NCI-H446 (cell line): ENCODE data around the gene PI3.

Experiments
- DNase-seq, 2 experiments: peaks; one replicate each; lab custom pipeline; 2025; lab: John Stamatoyannopoulos, UW

Gene PI3

DNA sequence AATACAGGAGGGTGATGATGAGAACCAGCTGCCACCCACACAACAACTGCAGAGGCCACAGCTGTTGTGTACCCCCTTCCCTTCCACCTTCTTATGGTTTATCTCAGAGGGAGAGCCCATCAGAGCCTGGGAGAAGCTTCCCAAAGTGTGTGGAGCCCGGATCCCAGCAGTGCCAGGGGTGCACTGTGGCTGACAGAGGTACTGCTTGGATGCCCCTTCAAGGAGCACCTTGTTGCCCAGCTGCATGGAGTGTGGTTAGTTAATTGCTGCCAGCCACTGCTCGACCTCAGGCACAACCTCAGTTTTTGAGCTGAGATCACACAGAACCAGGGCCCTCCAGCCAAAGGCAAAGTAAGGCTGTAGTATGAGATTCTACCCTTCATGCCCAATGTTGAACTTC lies 13.0 kb downstream of the PI3 start:
- DNase-seq, result no peak

DNA sequence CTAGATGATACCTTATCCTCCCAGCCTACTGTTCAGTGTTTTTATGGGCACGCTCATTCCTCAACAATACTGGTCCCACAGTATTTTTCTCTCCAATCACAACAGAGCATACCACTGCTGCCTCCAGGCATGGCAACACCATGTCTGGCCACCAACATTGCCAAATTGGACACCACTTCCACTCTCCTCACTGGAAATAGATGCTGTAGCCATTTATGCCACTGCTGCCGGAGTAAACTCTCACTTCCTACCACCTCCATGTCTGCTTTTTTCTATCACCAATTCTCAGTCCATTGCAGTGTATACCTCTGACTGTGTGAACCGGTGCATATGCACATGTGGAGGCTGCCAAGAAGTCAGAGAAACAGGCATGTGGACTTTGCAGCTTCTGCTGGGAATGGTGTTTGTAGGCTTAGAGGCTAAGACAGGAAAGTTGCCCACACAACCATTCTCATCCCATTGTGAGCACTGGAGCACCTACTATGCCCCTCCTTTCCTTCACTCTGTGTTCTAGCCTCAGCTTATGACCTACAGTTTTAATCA lies 14.4 kb downstream of the PI3 start:
- no peak for DNase-seq

DNA sequence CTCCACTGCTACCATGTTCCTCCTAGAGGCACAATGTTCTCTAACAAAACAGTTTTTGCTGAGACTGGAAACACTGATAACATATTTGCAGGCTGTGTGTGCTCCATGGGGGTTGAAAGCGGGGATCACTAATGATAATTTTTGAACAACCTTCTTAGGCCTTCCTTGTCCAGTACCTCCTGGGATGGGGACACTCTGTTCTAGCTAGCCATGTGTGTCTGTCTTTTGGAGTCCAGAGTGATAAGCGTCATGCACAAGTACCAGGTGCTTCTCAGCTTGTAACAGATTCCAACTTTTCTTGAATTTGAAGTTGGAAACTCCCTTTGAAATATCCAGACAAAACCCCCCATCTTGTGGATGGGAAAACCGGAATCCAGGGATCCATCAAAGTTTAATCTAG lies 15.2 kb downstream of the PI3 start:
- no peak for DNase-seq

DNA sequence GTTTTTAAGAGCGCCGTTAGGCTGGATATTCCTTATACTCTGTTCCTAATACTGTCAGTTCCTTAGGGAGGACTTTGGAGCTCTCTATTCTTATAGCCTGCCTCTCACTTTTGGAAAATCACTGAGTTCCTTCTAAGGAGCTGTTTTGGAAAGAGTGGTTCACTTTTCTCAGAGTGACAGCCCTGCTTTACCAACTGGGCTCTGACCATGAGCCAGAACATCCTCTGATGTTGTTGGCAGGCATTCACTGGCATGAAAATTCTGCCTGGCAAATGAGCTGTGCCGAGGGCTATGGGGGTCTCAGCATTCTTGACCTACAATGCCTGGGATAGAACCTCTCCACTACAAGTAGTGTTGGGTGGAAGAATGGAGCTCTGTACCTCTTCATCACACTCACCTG lies 17.2 kb downstream of the PI3 start:
- peak in 1 of 2 experiments; percentile 20 for DNase-seq

DNA sequence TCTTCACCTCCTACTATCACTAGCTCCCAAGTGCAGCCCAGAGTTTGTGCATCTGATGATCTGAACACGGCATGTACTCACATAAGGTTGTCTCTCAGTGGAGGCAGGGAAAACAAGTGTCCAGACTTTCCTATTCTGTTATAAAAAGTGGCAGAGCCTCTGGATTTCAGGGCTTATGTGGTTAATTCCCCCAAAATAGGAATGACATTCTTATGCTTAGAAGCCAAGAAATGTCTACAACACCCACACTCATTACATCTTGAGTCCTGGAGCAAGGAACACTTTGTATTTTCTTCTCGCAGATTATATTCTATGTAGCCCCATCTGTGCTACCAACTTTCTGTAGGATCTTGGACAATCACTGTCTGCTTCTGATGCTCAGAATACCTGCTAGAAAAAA lies 18.6 kb downstream of the PI3 start:
- no peak for DNase-seq

DNA sequence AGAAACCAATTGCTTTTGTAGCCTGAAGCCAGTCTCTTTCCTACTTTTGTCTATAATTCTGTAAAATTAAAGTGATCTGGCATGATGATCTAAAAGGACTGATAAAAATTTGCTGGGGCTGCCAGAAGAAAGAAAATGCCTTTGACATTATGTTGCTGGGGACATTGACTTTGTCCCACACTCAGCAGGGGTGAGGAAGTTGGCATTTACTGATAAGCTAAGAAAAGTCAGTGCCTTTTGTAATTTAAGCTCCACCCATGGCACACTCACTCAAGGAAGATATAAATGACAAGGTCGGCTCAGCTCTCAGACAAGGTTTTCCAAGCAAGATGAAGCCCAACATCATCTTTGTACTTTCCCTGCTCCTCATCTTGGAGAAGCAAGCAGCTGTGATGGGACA lies 32.0 kb downstream of the PI3 start, which contains the start of gene SEMG1:
SEMG1 (plus strand) TSS at position 309 of the 400 bp plus-strand sequence; CDS start at position 330, 21 bp downstream.
- DNase-seq, result no peak

- DNase-seq, result no peak
These were observed 35.2 kb downstream of the PI3 start for GRCh38 chr20:45209924-45210323.

- no peak for DNase-seq
These were observed 37.1 kb downstream of the PI3 start for GRCh38 chr20:45211569-45212474.

DNA sequence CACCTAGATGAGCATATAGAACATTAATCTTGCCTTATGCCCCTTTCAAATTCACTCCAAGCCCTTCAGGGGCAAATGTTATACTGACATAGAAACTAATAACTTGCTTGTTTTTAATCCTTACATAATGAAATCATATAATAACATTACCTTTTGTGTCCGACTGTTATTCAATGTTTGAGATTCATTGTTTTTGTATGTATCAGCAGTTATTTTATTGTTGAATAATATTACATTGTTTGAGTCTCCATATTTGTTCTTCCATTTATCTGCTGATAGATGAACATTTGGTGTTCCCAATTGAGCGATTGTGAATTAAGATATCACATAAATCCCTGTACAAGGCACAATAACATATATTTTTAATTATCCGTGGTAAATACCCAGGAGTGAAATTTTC lies 38.1 kb downstream of the PI3 start:
- no peak for DNase-seq

GRCh38 chr20:45218124-45218523 lies 43.4 kb downstream of the PI3 start:
- no peak for DNase-seq

DNA sequence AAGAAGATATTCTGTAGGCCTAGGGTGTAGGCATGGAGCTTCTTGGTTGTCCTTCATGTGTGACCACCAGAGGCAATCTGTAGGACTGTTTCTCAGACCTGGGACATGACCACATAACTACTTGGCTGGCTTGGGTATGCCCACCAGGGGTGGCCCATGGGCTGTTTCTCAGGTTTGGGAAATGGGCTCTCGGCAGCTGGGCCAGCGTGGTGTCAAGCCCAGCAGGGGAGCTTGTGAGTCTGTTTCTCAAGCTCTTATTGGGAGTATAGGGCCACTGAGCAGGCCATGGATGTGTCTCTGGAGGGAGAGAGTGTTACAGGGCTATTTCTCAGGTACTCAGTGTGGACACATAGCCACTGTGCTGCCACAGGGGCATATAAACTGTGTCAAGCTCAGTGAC lies 43.9 kb downstream of the PI3 start:
- DNase-seq, result no peak

DNA sequence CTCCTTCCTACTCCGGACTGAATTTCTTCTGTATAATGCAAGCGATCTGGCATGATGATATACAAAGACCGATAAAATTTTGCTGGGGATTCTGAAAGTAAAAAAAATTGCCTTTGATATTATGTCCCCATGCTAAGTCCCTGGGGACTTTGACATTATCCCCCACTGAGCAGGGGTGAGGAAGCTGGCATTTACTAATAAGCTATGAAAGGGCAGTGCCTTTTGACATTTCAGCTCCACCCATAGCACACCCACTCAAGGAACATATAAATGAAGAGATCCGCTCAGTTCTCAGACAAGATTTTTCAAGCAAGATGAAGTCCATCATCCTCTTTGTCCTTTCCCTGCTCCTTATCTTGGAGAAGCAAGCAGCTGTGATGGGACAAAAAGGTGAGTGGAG lies 46.4 kb downstream of the PI3 start, which contains the start of gene SEMG2:
SEMG2 (plus strand) TSS at position 298 of the 400 bp plus-strand sequence; CDS start at position 315, 17 bp downstream.
- no peak for DNase-seq

DNA sequence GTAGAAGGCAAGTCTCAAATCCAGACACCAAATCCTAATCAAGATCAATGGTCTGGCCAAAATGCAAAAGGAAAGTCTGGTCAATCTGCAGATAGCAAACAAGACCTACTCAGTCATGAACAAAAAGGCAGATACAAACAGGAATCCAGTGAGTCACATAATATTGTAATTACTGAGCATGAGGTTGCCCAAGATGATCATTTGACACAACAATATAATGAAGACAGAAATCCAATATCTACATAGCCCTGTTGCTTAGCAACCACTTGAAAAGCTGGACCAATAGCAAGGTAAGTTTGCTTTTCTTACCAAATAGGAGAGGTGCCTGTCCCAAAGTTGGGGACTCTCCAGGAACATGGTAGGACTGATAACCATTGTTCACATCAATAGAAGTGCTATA lies 48.4 kb downstream of the PI3 start:
- DNase-seq, result no peak
